GM06990 (cell line): ENCODE data around the gene NEAT1.

Experiments used
- DNase-seq: peaks from one replicate; pipeline ENCODE4 v3.0.0-alpha.2; 2011; ENCODE audit not compliant: insufficient read length; ENCODE audit errors: extremely low read depth
- H3K27me3 ChIP-seq: replicated peaks from 2 replicates; pipeline ENCODE4 v1.6.0; 2011; ENCODE audit warnings: low read length; ENCODE audit not compliant: control insufficient read depth, insufficient read depth
- H3K36me3 ChIP-seq: 2 replicates; pipeline ENCODE4 v1.5.1; 2011; ENCODE audit warnings: low read length; ENCODE audit not compliant: control insufficient read depth, insufficient read depth
- H3K4me3 ChIP-seq: replicated peaks from 2 replicates; pipeline ENCODE4 v1.5.1; 2011; ENCODE audit warnings: low read depth, mild to moderate bottlenecking, control low read depth, low read length
- CTCF ChIP-seq: IDR thresholded peaks from 2 replicates; pipeline ENCODE4 v1.5.1; 2011; ENCODE audit warnings: low read length, control low read depth, mild to moderate bottlenecking, inconsistent platforms; ENCODE audit not compliant: insufficient read depth, poor library complexity, severe bottlenecking

Gene NEAT1

DNA sequence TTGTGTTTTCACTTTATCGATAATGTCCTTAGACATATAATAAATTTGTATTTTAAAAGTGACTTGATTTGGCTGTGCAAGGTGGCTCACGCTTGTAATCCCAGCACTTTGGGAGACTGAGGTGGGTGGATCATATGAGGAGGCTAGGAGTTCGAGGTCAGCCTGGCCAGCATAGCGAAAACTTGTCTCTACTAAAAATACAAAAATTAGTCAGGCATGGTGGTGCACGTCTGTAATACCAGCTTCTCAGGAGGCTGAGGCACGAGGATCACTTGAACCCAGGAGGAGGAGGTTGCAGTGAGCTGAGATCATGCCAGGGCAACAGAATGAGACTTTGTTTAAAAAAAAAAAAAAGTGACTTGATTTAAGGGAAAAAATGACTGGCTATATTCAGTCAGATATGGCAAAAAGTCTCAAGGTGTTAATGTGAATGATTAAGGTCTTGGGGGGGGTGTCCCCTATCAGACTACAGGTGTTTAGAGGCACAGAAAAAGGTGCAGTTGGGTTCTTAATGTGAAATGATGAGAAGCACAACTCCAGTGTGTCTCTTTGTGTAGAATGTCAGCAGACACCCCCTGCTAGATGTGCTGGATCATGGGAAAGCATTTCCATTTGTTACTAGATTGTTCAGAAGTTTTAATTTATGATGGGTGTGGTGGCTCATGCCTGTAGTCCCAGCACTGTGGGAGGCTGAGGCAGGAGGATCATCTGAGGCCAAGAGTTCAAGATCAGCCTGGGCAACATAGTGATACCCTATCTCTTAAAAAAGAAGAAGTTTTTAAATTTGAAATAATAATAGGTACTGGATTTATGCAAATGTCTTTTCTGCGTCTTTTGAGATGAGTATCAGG is 17.0 kb downstream of the NEAT1 start:
- H3K4me3 ChIP-seq: no peak overlapping the region
- peaks cover 11% of the 10 kb centered on the region for H3K36me3 ChIP-seq
- H3K27me3 ChIP-seq: no peaks in the 10 kb centered on the region
- TF ChIP-seq CTCF: no peak
- peak; percentile 33 for DNase-seq

DNA sequence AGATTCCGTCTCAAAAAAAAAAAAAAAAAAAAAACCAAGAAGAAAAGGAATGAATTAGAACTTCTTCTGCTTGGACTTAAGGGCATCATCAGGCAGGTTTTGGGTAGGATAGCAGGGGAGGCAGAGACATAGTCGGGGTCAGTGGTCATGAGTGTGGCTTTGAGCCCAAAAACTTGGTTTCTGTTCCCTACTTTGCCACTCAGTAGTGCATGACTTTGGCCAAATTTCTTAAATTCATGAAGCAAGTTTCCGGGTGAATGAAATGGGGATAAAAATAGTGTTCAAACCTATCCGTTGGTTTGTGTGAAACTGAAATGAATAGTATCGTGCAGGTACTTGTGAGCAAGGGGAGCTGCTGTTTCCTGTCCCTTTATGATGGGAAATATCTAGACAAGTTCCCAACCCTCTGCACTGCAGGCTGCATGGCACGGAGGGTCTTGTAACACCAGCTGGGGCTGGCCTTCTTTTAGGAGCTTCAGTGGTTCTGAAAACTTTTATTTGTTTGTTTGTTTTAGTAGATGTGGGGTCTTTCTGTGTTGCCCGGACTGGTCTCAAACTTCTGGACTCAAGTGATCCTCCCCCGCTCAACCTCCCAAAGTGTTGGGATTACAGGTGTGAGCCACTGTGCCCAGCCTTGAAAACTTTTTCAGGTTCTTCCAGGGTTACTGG is 18.4 kb downstream of the NEAT1 start:
- no peaks in the 10 kb centered on the region for H3K27me3 ChIP-seq
- peak; percentile 86 for DNase-seq
- no peak overlapping the region; the same call in 1 of the 2 replicates for H3K4me3 ChIP-seq
- peaks cover 8% of the 10 kb centered on the region for H3K36me3 ChIP-seq
- TF ChIP-seq CTCF: no peak

GRCh38 chr11:65442842-65443331 is 20.3 kb downstream of the NEAT1 start:
- no peak overlapping the region for H3K4me3 ChIP-seq
- no peak for TF ChIP-seq CTCF
- H3K36me3 ChIP-seq: peaks cover 3% of the 10 kb centered on the region
- DNase-seq: peak; percentile 65
- H3K27me3 ChIP-seq: no peaks in the 10 kb centered on the region

- H3K4me3 ChIP-seq: no peak overlapping the region
- H3K36me3 ChIP-seq: peaks cover 2% of the 10 kb centered on the region
- TF ChIP-seq CTCF: no peak
- peak; percentile 37 for DNase-seq
- no peaks in the 10 kb centered on the region for H3K27me3 ChIP-seq
These were observed 21.9 kb downstream of the NEAT1 start for GRCh38 chr11:65444314-65445051.

GRCh38 chr11:65445101-65445603 is 22.6 kb downstream of the NEAT1 start:
- H3K36me3 ChIP-seq: peaks cover 2% of the 10 kb centered on the region
- TF ChIP-seq CTCF: no peak
- H3K4me3 ChIP-seq: no peak overlapping the region
- H3K27me3 ChIP-seq: no peaks in the 10 kb centered on the region
- peak; percentile 25 for DNase-seq
